HG02759 (cell line): Measurements from ENCODE around the gene C16orf86.

Experiments used
- ATAC-seq: cut with Tn5 transposase; IDR thresholded peaks from one replicate; pipeline ENCODE4 v1.9.1; 2021; ENCODE audit warnings: mild to moderate bottlenecking, moderate library complexity; ENCODE audit not compliant: unreplicated experiment

C16orf86 gene

GRCh38 chr16:67666559-67667452 is at the start of gene C16orf86, which contains the start of gene ENKD1:
C16orf86 (plus strand) TSS chr16:67666814; CDS start chr16:67666971, 157 bp downstream.
ENKD1 (minus strand) TSS chr16:67666750; CDS start chr16:67666442, 308 bp downstream.
- peak; percentile 66 for ATAC-seq

- no peak for ATAC-seq
Observed at GRCh38 chr16:67628216-67628615, 38.4 kb upstream of the C16orf86 start.

- ATAC-seq: no peak
Observed at GRCh38 chr16:67632415-67633172, 34.0 kb upstream of the C16orf86 start.

DNA sequence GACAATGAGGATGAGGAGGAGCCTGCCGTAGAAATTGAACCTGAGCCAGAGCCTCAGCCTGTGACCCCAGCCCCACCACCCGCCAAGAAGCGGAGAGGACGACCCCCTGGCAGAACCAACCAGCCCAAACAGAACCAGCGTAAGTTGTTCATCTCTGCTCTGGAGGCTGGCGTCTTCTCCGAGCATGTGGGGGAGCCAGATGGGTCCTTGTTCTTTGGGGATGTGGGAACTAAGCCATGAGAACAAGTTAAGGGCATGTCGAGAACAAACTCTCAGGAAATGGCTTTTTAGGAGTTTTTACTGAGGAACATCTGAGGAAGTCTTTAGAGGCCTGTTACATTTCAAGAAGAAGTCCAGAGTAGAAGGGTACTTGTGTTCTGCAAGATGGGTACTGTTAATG is 29.9 kb upstream of the C16orf86 start:
- no peak for ATAC-seq

DNA sequence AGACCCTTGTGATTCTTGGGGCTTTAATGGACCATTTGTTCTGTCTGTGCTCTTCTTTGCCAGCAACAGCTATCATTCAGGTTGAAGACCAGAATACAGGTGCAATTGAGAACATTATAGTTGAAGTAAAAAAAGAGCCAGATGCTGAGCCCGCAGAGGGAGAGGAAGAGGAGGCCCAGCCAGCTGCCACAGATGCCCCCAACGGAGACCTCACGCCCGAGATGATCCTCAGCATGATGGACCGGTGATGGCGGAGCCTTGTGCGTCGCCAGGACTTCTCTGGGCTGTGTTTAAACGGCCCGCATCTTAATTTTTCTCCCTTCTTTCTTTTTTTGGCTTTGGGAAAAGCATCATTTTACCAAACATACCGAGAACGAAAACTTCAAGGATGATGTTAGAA is 29.0 kb upstream of the C16orf86 start:
- no peak for ATAC-seq

DNA sequence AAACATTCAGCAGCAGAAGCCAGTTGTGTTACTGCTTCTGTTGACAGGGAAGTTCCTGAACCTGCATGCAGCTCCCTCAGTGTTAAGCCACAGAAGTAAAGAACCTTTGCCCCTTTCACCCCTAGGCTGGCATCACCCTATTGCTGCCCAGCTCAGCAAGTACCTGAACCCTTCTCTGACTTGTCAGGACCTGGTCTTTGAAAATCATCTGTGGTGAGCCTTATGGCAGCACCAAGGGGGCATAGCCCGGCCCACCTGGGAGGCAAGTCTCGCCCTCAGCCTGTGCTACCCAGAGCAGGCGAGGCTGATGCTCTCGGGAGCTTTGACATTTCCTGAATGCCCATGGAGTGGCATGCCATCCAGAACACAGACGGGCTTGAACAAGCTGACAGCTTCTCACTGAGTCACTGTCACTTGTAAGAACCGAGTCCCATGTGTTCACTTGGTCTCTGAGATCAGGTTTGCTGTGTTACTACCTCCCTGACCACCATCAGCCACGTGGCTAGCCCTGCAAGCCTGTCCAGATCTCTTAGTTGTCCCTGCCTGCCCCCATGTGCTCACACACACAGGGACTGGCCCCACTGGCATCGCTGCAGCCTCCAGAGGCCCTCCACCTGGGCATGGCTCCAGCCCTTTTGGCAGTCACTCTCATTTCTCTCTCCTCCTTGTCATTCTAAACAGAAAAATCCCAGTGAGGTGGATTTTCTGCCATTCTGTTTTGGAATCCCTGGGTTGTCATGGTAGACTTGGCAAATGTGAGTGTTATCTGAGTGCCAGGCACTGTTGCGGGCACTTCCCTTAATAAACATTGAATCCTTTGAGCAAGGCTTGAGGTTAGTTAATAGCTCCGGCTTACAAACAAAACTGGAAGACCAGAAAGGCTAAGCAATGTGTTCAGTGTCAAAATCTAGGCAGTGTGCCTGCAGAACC is 24.6 kb upstream of the C16orf86 start:
- ATAC-seq: no peak

DNA sequence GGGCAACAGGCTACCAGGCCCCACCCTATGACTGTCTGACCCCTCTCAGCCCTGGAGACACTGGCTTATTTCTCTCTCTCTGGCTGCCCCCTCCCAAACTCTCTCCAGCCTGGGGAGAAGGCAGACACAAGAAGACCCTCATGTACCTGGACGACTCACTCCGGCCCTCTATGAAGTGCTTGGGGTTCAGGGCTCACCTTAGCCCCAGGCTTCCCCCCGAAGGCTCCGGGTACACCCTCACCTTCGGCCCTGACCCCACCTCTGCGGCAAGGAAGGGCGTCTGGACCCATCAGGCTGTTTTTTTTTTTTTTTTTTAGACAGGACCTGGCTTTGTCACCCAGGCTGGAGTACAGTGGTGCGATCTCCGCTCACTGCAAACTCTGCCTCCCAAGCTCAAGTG is 22.6 kb upstream of the C16orf86 start:
- no peak for ATAC-seq

DNA sequence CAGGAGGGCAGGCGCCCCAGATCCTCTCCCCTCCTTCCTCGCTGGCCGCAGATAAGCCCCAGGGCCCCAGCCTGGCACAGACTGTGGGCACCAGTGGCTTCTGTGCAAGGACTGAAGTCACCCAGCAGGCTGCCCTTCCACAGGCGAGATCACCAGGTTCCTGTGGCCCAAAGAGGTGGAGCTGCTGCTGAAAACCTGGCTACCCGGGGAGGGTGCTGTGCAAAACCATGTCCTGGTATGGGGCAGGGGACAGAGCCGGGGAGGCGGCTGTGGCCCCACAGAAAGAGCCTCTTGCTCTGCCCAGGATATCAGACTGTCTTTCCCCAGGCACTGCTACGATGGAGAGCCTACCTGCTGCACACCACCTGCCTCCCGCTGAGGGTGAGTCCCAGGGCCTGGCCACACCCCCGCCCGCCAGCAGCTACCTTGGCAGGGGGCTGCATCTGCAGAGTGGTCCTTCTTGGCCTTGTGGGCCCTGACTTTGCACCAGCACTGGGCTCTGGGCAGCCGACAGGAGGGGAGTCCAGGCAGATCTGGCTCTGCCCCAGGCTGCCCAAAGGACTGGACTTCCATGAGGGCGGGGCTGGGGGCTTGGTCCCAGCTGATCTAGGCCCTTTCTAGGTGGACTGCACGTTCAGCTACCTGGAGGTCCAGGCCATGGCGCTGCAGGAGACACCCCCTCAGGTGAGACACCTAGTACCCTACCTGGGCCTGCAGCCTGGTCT is 21.1 kb upstream of the C16orf86 start:
- no peak for ATAC-seq

- ATAC-seq: no peak
Observed at GRCh38 chr16:67647111-67647651, 19.4 kb upstream of the C16orf86 start.

- no peak for ATAC-seq
Observed at GRCh38 chr16:67647681-67648080, 18.9 kb upstream of the C16orf86 start.

DNA sequence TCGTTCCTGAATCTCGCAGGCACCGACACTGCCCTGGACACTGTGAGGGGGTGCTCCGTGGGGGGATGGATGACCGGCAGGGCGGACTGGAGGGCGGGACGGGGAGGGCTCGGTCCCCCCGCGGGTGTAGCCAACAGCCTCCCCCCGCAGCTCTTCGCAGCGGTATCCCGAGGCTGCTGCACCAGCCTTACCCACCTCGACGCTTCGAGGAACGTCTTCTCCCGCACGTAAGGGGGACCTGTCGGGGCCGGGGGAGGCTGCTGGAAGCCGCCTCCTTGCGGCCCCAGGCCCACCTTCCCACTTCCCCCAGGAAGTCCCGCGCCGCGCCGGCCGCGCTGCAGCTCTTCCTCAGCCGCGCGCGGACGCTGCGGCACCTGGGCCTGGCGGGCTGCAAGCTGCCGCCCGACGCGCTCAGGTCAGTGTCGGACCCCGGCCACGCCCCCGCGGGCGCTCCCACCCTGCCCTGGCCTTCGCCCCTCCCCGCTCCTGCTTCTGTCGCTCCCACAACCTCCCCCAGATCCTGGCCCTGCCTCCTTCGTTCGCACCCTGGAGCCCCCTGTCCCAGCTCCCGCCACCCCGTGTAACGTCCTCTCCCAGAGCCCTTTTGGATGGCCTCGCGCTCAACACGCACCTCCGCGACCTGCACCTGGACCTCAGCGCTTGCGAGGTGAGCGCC is 18.4 kb upstream of the C16orf86 start:
- ATAC-seq: no peak

DNA sequence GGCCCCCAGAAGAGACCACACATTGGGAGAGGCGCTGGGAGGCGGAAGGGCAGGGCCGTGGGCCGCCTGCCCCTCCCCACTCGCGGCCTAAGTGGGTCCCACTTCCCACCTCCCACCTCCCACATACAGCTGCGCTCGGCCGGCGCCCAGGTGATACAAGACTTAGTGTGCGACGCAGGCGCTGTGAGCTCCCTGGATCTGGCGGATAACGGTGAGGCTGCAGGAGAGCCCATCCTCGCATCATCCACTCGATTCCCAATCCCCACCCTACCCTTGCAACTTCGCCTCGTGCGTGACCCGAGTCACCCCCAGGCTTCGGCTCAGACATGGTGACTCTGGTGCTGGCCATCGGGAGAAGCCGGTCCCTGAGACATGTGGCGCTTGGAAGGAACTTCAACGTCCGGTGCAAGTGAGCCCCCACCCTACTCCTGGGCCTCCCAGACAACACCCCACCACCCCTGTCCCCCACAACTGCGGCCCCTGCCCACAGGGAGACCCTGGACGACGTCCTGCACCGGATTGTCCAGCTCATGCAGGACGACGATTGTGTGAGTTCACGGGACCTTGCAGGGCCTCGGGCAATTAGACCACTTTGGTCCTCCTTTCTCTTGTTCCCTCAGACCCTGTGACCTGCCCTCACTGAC is 17.7 kb upstream of the C16orf86 start:
- ATAC-seq: no peak

GRCh38 chr16:67649494-67649931 is 17.1 kb upstream of the C16orf86 start:
- no peak for ATAC-seq

- ATAC-seq: no peak
Observed at GRCh38 chr16:67650023-67650422, 16.6 kb upstream of the C16orf86 start.

- no peak for ATAC-seq
Observed at GRCh38 chr16:67651039-67651438, 15.6 kb upstream of the C16orf86 start.

DNA sequence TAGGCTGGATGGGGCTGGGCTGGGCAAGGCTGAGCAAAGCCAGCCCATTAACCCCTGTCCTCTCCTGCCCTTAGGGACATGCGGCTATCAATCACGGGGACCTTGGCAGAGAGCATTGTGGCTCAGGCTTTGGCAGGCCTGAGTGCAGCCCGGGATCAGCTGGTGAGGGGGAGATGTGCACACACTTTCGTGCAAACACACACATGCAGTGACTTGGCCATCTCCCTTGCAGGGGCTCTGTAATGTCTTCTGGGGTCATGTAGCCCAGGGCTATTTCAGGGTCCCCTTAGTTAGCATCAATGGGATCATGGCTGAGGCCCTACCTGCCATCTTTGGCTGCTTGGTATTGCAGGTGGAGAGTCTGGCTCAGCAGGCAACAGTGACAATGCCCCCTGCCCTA is 14.8 kb upstream of the C16orf86 start:
- no peak for ATAC-seq

- ATAC-seq: no peak
Observed at GRCh38 chr16:67652578-67653127, 14.0 kb upstream of the C16orf86 start.

GRCh38 chr16:67653128-67653788 is 13.4 kb upstream of the C16orf86 start:
- ATAC-seq: no peak
